OCI-M2 (cell line): ENCODE results near the gene SESTD1.
"Not testable (repeated sequence)": the region's sequence is repeated elsewhere in the genome, so short reads cannot be mapped to it uniquely, and the experiment has no call there.

ENCODE experiments used
- DNase-seq: peaks from one replicate; lab custom pipeline; 2025; ENCODE audit not compliant: unreplicated experiment; lab: John Stamatoyannopoulos, UW

The SESTD1 gene

DNA sequence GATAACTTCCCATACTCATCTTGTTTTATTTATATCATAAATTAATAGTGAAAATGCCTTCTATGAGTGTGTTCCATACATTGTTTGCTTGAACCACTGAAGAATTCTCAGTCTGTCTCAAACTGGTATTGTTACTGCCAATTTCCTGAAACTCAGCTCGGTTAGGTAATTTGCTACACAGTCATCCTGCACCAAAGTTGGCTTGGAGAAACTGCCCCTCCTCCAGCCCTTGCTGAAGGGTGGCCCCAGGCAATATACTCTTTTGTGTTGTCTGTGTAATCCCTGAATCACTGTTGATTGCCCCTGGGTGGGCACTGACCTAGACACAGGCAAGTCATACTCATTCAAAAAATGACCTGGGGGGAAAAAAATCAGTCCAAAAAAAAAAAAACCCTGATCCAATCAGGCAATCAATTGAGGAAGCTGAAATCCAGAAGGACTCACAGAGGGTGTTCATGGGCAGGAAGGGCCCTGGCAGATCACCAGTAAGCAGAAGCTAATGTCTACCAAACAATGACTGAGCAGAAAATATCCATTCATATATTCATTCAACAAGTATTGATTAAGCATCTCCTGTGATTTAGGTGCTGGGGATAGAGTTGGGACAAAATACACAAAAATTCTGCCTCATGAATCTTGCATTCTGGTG is 3.8 kb upstream of the SESTD1 start:
- no peak for DNase-seq

DNA sequence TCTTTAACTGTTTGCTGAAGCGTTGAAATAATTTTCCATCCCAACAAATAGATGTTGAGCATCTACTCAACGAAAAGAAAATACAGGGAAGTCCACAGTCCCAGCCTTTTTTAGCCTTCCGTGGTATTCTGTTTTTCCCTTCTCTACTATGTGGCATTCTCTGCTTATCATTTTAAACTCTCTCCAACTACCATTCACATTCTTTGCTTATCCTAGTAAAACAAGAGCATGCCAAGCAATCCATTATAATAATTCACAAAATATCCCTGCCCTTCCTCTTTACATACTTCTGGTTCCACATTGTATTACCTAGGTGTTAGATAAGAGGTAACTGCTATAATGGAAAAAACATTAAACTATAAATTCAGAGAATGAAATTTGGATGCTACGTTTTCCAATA is 1.6 kb upstream of the SESTD1 start:
- no peak for DNase-seq

DNA sequence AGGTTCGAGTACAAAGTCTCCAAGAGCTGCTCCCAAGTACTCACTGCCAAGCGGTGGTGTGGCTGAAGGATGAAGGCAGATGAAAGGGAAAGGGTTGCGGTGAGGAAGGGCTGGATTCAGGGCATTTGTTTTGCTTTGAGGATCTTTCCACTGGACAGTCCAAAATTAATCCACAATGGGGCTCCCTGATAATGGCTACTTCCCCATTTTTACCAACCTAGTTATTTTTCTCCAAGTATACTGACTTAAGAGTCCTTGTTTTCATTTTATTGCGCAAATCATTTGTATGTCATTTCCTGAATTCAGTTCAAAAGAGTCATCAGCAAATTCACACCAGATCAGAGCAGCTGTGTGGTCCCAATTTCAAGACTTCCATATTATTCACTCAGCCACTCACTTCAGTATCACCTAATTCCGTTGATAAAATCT is 464 bp upstream of the SESTD1 start:
- no peak for DNase-seq

DNA sequence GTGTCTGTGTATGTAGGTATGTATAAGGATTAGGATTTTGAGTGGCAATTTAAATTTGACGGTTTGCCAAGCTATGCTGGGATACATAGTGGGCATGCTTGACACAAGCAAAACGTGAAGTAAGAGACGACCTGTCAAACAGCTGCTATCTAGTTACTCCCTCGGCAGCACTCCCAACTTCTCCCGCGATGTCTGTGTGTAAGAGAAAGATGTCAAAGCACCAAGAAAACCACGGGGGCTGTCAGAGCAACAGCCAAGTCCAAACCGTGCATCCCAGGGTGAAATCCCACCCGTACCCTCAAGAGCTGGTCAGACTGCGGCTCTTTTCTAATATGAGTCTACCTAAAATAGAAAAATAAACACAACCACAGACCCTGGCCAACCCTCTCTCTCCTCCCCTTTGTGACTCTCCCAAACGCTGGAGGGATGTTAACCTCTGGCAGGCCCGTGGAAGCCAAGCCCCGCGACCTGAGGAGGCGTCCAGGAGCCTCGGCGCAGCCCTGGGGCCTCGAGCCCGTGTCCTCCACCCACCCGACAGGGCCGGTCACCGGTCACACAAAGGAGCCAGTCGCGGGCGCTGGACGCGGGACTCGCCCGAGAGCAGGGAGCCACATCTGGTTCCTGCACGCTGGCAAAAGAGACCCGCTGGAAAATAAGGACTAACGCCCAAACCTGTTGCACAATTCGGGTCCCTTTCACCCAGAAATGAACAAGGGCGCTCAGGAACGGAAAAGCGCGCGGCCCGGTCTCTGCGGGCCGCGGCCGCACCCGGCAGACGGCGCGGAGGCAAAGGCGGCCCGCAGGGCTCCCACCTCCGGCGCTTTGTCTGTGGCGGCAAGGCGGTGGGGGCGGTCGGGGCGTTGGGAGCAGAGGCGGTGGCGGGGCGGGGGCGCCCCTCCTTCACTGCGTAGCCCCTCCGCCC is 925 bp downstream of the SESTD1 start:
- DNase-seq, result no peak

DNA sequence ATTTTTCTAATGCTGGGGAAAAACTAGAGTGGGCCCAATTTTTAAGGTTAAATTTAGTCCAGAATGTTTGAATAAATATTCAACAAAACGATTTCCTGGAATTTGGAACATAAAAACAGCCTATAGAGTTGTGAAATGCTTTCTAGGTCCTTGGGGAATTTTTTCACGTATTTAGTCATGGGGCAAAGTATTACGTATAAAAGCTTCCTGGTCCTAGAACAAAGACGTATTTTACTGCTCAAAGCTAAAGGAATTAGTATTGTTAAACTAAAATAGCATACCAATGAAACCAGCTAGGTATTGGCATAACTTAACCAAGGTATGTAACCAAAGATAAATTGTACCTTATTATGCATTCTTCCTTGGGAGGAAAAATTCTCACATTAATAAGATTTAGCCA is 1.6 kb downstream of the SESTD1 start:
- no peak for DNase-seq

DNA sequence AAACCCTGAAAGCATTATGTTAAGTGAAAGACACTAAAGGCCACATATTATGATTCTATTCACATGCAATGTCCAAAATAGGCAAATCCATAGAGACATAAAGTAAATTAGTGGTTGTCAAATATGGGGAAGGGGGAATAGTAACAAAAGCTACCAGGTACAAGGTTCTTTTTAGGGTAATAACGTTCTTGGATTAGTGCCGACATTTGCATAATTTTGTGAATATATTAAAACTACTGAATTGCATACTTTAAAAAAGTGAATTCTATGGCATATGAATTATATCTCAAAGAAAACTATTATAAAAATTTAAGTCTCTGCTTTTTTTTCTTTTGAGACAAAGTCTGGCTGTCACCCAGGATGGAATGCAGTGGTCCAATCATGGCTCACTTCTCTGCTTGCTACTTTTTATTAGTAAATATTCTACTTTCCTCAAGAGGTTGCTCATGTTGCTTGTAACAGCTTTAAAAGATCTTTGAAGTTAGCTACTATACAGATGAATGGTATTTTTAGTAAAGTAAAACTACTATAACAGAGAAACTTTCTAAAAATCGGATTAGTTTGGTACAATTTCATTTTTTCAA is 2.5 kb downstream of the SESTD1 start:
- DNase-seq, result no peak

DNA sequence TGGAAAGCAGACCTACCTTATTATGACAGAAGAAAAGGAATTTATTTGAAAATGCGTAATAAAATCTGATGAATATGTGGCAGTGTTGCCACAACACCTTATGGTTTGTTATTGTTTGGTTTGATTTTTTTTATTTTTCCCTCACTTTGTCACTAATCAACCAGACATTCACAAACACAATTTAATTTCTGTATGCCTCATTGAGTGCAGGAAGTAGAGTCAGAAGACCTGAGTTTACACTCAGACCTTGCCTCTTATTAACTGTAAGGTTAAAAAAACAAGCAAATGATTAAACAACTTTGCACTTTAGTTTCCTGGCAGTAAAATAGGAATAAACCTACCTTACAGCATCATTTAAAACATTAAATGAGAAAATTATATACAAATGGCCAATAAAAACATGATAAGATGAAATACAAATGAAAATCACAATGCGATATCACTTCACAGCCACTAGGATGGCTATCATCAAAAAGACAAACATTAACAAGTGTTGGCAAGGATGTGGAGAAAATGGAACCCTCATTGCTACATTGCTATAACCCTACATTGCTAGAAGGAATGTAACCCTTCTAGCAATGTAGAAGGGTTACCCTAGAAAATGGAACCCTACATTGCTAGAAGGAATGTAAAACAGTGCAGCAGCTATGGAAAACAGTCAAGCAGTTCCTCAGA is 3.3 kb downstream of the SESTD1 start:
- no peak for DNase-seq

DNA sequence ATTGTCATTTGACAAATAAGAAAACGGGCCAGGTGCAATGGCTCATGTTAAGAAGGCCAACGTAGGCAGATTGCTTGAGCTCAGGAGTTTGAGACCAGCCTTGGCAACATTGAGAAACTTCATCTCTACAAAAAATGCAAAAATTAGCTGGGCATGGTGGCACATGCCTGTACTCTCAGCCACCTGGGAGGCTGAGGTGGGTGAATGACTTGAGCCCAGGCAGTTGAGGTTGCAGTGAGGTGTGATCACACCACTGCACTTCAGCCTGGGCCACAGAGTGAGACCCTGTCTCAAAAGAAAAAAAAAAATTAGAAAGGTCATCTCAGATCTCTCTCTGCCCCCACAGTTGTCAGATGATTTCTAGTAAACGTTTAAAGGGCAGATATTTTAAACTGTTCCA is 4.4 kb downstream of the SESTD1 start:
- DNase-seq, result no peak

DNA sequence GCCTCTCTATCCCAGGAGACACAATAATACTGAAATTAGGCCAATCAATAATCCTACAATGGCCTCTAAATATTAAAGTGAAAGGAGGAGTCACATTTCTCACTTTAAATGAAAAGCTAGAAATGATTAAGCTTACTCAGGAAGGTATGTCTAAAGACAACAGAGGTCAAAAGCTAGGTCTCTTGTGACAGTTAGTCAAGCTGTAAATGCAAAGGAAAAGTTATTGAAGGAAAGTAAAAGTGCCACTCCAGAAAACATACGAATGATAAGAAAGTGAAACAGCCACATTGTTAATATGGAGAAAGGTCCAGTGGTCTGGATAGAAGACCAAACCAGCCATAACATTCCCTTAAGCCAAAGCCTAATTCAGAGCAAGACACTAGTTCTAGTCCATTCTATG is 9.5 kb downstream of the SESTD1 start:
- DNase-seq, result no peak

DNA sequence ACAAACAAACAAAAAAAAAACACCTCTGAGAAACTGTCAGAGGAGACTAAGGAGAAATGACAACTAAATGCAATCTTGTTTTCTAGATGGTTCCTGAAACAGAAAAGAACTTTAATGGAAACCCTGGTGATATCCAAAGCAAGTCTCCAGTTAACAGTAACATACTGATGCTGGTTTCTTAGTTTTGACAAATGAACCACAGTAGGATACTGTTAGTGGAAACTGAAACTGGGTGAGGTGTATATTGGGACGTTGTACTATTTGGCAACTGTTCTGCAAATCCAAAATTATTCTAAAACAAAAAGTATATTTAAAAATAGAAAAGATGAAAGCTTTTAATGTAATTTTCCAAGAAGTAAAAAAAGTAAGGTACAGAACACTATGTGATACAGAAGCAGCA is 11.4 kb downstream of the SESTD1 start:
- no peak for DNase-seq

DNA sequence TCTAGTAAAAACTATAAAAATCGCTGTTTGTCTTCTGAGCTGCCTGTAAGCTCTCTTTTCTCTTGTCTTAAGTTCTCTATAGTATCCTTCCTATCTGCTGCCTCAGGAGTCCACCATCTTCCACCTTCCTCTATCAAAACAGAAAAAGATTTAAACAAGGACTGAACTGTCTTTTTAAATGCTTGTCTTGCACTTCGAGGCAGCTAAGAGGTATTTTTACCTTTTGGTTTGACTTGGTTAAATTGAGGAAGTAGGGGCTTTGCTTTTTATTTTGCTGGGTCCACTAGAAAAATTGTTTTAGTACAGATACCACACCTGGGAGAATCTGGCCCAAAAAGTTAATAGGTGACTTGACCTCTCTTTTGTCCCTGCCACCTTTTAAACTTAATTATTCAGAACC is 12.2 kb downstream of the SESTD1 start:
- DNase-seq, result no peak

DNA sequence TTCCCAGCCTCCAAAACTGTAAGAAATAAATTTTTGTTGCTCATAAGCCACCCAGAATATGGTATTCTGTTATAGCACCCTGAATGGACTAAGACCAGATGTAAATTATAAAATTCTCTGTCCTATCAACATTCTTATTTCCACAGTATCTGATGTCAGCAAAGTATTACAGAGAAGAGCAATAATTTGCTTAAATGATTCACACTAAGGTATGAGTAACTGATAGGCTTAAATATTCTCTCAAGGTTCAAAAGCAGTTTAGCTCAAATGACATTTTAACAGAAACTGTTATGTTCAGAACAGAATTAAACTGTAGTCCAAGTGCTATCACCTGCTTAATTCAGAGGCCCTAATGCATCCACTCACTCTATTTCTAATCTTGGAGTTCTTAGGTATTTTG is 12.8 kb downstream of the SESTD1 start:
- no peak for DNase-seq

DNA sequence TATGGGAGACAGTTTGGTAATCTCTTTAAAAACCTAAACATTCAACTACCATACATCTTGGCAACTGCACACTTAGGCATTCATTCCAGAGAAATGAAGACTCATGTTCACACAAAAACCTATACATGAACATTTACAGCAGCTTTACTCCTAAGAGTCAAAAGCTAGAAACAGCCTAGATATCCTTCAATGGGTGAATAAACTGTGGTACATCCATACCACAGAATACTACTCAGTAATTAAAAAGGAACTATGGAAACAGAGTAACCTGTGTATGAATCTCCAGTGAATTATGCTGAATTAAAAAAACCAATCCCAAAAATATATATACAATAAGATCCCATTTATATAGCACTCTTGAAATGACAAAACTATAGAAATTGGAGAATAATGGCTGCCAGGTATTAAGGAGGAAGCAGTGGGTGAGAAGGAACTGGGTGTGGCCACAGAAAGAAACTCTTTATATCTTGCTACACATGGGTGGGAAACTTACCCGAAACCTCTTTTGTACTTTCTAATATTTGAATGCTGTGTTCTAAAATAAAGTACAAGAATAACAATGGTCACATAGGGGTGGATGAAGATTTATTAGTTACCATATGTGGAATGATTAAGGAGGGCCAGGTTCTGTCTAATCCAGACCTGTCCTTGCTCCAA is 13.7 kb downstream of the SESTD1 start:
- DNase-seq, result no peak

DNA sequence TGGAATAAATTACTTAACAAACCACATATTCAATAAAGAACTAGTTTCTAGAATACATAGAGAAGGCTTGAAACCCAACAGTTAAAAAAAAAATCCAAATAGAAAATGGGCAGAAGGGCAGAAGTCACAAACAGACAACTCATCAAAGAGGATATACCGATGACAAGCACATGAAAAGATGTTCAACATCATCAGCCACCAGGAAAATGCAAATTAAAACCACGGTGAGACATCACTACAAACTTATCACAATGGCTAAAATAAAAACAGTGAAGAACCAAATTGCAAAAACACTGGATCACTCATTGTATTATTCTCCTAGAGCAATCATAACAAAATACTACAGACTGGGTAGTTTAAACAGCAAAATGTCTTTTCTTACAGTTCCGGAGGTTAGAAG is 14.5 kb downstream of the SESTD1 start:
- no peak for DNase-seq

DNA sequence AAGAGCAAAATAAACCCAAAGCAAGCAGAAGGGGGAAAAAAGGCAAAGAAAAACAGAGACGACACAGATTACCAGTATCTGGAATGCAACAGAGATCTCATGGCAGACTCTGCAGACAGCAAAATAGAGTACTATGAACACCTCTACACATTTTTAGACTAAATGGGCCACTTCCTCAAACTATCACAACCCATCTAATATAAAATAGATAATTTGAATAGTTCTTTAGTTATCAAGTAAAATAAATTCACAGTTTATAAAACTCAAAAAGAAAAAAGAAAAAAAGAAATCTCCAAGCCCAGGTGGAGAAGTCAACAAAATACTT is 16.6 kb downstream of the SESTD1 start:
- DNase-seq, result no peak

DNA sequence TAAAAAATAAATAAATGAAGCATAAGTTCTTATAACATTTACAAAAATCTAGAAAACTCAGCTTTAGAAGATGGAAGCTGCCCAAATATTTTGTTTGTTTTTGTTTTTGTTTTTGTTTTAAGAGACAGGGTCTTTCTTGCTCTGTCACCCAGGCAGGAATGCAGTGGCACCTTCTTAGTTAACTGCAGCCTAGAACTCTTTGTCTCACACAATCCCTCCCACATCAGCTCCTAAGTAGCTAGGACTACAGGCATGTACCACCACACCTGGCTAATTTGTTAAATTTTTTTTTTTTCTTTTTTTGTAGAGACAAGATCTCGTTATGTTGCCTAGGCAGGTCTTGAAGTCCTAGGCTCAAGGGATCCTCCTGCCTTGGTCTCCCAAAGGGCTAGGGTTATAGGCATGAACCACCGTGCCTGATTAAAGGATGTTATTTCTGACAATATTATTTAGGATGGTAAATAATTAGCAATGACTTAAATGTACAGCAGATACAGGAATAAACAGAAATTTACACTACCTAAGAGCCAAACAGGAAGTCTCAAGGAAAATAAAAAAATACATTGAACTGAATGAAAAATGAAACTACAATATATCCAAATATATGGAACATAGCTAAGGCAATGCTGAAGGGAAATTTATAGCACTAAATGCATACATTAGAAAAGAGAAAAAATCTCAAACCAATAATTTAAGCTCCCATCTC is 17.2 kb downstream of the SESTD1 start:
- no peak for DNase-seq

DNA sequence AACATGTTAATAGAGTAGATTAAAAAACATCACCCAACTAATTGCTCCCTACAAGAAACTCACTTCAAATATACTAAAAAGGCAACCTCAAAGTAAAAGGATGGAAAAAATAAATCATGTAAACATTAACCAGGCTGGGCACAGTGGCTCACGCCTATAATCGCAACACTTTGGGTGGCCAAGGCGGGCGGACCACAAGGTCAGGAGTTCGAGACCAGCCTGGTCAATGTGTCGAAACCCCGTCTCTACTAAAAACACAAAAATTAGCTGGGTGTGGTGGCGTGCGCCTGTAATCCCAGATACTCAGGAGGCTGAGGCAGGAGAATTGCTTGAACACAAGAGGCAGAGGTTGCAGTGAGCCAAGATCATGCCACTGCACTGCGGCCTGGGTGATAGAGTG is 18.8 kb downstream of the SESTD1 start:
- not testable (repeated sequence) for DNase-seq

DNA sequence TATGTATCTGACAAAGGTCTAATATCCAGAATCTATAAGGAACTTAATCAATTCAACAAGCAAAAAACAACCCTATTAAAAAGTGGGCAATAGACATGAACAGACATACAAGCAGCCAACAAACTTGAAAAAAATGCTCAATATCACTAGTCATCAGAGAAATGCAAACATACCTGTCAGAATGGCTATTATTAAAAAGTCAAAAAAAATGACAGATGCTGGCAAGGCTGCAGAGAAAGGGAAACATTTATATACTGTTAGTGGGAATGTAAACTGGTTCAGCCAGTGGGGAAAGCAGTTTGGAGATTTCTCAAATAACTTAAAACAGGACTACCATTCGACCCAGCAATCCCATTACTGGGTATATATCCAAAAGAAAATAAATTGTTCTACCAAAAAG is 21.6 kb downstream of the SESTD1 start:
- no peak for DNase-seq

DNA sequence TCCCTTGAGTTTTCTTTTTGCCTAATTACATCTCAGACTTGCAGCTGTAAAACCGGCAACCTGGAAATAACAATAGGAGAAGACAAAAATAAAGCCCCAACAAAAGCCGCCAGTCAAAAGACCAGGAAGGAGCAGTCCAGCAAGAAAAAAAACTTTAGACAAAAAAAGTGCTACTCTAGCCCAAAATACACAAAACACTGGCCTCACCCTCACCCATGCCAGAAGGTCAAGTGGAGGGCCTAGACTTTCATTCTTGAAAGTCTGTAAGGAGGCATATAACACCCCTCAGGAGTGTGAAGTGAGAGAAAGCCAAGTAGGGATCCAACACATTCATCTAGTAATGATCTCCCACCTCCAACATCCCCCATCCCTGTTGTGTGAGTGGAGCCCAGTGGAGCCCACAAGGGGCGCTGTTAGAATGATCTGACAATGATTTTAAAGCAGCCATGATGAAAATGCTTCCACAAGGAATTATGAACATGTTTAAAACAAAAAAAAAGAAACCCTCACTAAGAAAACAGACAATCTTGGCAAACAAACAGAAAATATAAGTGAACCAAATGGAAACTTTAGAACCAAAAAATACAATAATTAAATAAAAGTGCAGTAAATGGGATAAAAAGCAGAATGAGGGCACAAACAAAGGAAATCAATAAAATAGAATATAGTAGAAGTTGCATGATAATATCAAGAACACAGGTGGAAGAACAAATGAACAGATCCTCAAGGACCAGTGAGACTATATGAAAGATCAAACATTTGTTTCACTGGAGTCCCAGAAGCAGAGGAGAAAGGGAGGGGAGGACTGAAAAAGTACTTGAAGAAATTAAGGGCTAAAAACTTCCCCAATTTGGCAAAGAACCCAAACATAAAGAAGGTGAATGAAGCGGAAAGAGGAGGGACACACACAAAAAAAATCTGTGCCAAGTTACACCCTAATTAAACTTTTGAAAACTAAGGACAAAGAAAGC is 23.9 kb downstream of the SESTD1 start:
- no peak for DNase-seq

DNA sequence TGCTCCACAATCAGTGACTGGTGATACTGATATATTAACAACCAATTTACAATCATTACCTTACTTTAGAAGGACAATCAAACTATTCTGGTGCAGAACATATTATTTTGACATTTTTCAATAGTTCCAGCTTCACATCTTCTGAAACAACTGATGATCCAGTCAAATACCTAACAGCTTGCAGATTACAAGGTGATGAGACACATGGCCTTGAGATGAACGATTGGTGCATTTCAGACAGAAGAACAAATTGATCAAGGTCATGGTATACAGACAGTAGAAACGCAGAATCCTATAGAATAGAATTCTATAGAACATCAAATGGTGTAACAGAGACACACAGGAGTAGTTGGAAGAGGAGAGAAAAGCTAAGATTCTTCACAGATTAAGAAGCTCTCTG is 24.8 kb downstream of the SESTD1 start:
- DNase-seq, result no peak
